HG03558 (cell line): ENCODE data around the gene HCN1.
"Not testable (repeated sequence)": the region's sequence is repeated elsewhere in the genome, so short reads cannot be mapped to it uniquely, and the experiment has no call there.

Experiments used
- ATAC-seq: cut with Tn5 transposase; IDR thresholded peaks from one replicate; pipeline ENCODE4 v1.9.1; 2021; ENCODE audit warnings: moderate number of reproducible peaks; ENCODE audit not compliant: unreplicated experiment; ENCODE audit errors: extremely low read depth

The HCN1 gene

GRCh38 chr5:45335978-45336377 lies 360.2 kb downstream of the HCN1 start:
- ATAC-seq: no peak

DNA sequence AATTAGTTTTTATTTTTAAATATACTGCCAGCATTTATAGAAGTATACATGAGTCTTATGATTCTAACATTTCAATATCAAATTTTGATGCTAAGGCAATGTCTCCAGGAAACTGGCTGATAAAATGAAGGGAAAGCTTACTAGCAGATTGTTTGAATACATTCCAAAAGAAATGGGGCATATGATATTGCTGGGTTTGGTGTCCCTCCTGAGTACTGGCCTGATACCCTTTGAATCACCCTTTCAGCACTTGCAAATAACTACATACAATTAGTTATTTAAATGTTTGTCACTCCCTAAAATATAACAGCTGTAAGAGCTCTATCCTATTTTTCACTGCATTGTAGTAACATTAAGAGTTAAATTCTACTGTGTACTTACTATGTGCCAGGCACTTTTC lies 360.8 kb downstream of the HCN1 start:
- ATAC-seq: no peak

DNA sequence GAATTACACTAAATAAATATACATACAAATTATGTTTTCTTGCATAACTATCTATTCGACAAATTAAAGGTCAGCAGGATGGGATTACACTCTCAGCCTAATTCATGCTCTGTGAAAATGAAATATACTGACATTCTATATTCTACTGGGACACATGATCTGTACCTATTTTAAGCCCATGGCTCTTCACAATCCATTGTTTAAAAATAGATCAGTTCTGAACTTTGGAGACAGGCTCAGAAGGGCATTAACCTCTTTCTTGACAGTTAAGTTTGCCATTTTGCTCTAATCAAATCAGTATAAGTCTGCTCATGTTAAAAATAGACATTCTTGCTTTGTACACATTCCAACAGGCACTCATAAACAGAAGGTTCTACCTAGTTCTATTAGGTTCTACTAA lies 361.2 kb downstream of the HCN1 start:
- ATAC-seq: no peak

DNA sequence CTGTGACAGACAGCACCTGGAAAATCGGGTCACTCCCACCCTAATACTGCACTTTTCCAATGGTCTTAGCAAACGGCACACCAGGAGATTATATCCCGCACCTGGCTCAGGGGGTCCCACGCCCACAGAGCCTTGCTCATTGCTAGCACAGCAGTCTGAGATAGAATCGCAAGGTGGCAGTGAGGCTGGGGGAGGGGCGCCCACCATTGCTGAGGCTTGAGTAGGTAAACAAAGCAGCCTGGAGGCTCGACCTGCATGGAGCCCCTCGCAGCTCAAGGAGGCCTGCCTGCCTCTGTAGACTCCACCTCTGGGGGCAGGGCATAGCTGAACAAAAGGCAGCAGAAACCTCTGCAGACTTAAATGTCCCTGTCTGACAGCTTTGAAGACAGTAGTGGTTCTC lies 383.6 kb downstream of the HCN1 start:
- not testable (repeated sequence) for ATAC-seq

- ATAC-seq: no peak
Measured at GRCh38 chr5:45295231-45295630, 400.9 kb downstream of the HCN1 start.

DNA sequence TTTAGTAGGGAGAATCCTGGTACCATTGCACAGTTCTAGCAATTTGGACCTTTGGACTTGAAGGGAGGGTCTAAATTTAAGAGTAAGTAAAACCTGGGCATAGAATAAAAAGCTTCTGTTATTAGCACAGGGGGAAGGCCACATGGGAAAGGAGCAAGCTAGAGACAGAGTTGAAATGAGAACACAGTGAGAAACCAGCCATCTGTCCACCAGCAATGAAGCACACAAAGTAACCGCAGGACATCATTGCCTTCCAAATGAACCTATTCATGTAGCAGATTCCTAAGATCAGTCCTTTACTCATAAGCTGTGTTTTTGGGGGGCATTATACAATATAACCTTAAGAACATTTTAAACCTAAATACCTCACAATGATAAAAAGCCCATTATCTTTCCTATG lies 407.4 kb downstream of the HCN1 start:
- ATAC-seq: no peak

- ATAC-seq: no peak
Measured at GRCh38 chr5:45284436-45284835, 411.7 kb downstream of the HCN1 start.

DNA sequence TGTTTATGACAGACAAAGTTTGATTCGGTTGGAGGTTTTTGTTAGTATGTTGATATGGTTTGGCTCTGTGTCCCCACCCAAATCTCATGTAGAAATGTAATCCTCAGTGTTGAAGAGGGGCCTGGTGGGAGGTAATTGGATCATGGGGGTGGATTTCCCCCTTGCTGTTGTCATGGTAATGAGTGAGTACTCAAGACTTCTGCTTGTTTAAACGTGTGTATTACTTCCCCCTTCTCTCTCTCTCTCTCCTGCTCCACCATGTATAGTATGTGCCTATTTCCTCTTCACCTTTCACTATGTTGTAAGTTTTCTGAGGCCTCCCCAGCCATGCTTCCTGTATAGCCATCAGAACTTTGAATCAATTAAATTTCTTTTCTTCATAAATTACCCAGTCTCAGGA lies 415.1 kb downstream of the HCN1 start:
- no peak for ATAC-seq

DNA sequence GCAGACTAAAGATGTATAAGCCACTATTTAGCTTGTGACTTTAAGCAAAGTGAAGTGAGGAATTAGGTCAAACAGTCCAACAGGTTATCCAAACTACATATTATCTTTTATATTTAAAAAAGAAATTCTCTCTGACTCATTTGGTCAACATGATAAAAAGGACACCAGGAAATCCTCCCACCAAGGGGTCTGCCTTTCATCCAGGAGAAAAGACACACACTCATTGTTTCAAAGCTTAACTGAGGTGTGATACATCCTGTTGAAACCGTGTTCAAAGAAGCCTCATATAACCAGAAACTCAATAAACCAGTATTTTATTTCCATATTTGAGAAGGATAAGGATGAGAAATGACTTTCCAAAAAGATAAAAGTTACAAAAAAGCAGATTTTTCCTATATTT lies 417.1 kb downstream of the HCN1 start:
- ATAC-seq: no peak

DNA sequence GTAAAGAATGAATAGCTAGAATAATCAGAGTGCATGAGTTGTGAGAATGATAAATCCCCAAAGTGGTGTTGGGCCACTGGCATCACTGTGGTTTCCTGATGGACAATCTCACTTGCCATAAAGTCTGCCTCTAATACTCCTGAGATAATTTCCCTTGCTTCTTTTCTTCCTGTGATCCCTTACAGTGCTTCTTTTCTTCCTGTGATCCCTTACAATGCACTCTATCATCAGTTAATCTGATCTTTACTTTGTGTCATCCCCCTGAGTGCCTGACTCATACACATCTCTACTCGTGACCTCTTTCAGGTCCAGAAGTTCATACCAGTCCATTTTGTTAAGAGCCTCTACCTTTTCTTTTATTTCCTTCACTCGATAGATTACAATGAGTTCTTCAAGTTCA lies 418.3 kb downstream of the HCN1 start:
- ATAC-seq: no peak

GRCh38 chr5:45274241-45274640 lies 421.9 kb downstream of the HCN1 start:
- ATAC-seq: no peak

GRCh38 chr5:45271626-45272025 lies 424.6 kb downstream of the HCN1 start:
- no peak for ATAC-seq

DNA sequence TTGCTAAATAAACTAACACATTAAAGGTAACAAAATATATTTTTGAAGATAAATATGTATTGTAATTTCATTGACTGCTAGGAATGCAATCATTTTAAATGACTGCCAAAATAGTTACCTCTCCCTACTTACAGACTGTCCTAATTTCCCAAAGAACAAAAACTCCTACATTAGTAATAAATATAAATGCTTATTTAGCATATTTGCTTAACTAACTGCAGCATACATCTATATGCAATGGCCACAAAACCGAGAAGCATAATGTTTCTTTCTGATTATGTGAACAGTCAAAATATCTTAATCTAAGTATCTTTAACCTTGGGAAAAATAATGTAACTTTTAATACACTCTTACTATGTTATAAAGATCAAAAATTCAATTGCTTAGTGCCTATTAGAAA lies 431.7 kb downstream of the HCN1 start:
- no peak for ATAC-seq

GRCh38 chr5:45262061-45262590 lies 434.1 kb downstream of the HCN1 start:
- ATAC-seq: no peak

- no peak for ATAC-seq
Measured at GRCh38 chr5:45261125-45261524, 435.1 kb downstream of the HCN1 start.

DNA sequence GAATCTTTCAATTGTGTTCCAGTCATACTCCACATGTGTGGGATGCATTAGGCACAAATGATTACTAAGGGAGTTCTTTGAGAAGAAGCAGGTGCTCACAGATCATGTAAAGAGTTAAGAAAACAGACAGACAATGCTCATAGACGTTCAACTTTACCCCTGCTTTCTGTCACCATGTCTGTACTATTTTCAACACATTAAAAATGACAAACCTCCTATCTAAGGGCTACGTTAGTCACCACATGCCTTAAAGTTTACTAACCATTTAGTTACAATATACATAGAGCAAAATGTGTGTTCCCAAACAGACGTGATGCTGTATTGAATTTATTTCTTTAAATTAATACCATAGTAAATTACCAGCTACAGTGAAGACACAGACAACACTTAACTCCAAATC lies 435.9 kb downstream of the HCN1 start:
- ATAC-seq: no peak

DNA sequence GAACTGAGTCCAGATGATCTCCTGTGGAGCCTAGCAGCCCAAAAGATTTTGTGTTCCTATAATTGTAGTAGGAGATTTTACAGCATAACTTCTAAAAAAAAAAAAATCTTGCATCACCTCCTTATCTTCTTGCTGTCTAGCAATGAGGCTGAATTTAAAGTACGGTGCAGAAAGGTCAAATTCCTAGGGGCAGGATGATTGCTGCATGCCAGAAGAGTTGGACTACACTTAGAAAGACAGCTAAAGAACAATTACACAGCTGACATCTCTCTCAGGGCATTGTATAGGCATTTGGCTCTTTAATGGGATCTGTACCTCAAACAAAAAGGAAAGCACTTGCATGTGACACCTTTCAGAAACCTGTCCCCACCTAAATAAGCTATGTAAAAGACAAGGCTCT lies 443.2 kb downstream of the HCN1 start:
- ATAC-seq: no peak

GRCh38 chr5:45252541-45252940 lies 443.6 kb downstream of the HCN1 start:
- no peak for ATAC-seq

GRCh38 chr5:45225571-45226031 lies 470.6 kb downstream of the HCN1 start:
- no peak for ATAC-seq

- ATAC-seq: no peak
Measured at GRCh38 chr5:45205403-45205961, 490.7 kb downstream of the HCN1 start.
